Endothelial cell of umbilical vein (primary cell): Measurements from ENCODE around the gene MTRF1L.

Source experiments
- EZH2 ChIP-seq: IDR thresholded peaks from 2 replicates; pipeline ENCODE4 v1.6.1; 2012; ENCODE audit warnings: borderline replicate concordance, low read depth, mild to moderate bottlenecking, moderate library complexity, low read length, inconsistent platforms; ENCODE audit not compliant: severe bottlenecking
- GATA2 ChIP-seq: IDR thresholded peaks from 2 replicates; pipeline ENCODE4 v1.7.0; 2011; ENCODE audit warnings: low read depth, mild to moderate bottlenecking, moderate library complexity, mixed read lengths, low read length; ENCODE audit not compliant: insufficient read length, insufficient read depth
- JUN ChIP-seq: IDR thresholded peaks from 2 replicates; pipeline ENCODE4 v1.6.1; 2011; ENCODE audit warnings: borderline replicate concordance, low read depth; ENCODE audit not compliant: insufficient read length, insufficient read depth
- MYC ChIP-seq: IDR thresholded peaks from one replicate; pipeline ENCODE4 v1.6.1; 2011; ENCODE audit warnings: mild to moderate bottlenecking, low read depth, low read length
- TF ChIP-seq, protein P1 (sequence below), 2 donors: IDR thresholded peaks; 1 replicate in 1 of 2; 2 replicates in 1 of 2; pipeline ENCODE4 v1.5.1; 2011; ENCODE audit warnings: low read length in 2 of 2, mild to moderate bottlenecking in 2 of 2, moderate library complexity in 2 of 2, control low read depth in 1 of 2, inconsistent platforms in 1 of 2, low read depth in 1 of 2; ENCODE audit not compliant: insufficient read depth in 1 of 2; ENCODE audit errors: extremely low read depth in 1 of 2
- TF ChIP-seq, protein P2 (sequence below): IDR thresholded peaks from 2 replicates; pipeline ENCODE4 v1.6.1; 2011; ENCODE audit not compliant: insufficient read depth, insufficient read length

- TF ChIP-seq EZH2 (no peak), GATA2 (no peak), MYC (no peak), JUN (no peak)
- TF ChIP-seq, protein P1, sequence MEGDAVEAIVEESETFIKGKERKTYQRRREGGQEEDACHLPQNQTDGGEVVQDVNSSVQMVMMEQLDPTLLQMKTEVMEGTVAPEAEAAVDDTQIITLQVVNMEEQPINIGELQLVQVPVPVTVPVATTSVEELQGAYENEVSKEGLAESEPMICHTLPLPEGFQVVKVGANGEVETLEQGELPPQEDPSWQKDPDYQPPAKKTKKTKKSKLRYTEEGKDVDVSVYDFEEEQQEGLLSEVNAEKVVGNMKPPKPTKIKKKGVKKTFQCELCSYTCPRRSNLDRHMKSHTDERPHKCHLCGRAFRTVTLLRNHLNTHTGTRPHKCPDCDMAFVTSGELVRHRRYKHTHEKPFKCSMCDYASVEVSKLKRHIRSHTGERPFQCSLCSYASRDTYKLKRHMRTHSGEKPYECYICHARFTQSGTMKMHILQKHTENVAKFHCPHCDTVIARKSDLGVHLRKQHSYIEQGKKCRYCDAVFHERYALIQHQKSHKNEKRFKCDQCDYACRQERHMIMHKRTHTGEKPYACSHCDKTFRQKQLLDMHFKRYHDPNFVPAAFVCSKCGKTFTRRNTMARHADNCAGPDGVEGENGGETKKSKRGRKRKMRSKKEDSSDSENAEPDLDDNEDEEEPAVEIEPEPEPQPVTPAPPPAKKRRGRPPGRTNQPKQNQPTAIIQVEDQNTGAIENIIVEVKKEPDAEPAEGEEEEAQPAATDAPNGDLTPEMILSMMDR (IDR thresholded peaks at IDR 0.05; ENCODE audit: extremely low read depth in 1 of 2, insufficient read depth in 1 of 2, low read depth in 1 of 2, low read length in 2 of 2): no peak
- TF ChIP-seq, protein P2, sequence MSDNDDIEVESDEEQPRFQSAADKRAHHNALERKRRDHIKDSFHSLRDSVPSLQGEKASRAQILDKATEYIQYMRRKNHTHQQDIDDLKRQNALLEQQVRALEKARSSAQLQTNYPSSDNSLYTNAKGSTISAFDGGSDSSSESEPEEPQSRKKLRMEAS: no peak
These were observed 25.0 kb downstream of the MTRF1L start for GRCh38 chr6:152977556-152977955.
